ENCODE results near the gene RAPGEF2.

DNA sequence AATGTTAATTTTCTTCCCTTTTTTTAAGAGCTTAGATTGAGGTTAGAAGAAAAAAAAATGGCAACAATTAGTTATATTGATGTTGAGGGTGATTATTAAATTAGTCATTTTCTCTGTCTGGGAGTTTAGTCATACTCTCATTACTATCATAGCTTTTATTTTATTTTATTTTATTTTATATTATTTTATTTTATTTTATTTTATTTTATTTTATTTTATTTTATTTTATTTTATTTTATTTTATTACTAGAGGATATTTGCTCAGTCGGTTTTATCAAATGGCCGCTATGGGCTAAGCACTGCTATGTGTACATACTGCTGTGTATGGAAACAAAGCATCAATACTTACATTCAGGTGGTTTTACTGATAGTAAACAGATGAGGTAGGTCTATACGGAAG lies 239.5 kb downstream of the RAPGEF2 start:
- TF ChIP-seq POLR2A (IDR thresholded peaks at IDR 0.05) (no peak), POLR2AphosphoS5 (IDR thresholded peaks at IDR 0.05) (no peak), CTCF (IDR thresholded peaks at IDR 0.05) (no peak)

All from stomach (tissue), 4 donors.